Upper lobe of right lung (tissue), 1 donor: ENCODE data around the gene KRT33B. TPM values are rescaled to one million over a fixed set of nuclear protein-coding genes. Genes with fewer than 3 reads are reported as not detected.

Experiments
- ATAC-seq: fragments of 200-7000 bp; cut with Tn5 transposase; one replicate; pipeline ENCODE4 v1.9.1; 2020; ENCODE audit warnings: mild to moderate bottlenecking, moderate library complexity
- DNase-seq: peaks from one replicate; pipeline ENCODE4 v3.0.0-alpha.2; 2020
- H3K27ac ChIP-seq: fragments of 200-600 bp; one replicate; pipeline ENCODE4 v1.8.0; 2022
- H3K27me3 ChIP-seq: fragments of 200-600 bp; one replicate; pipeline ENCODE4 v1.8.0; 2022; ENCODE audit warnings: mild to moderate bottlenecking
- H3K36me3 ChIP-seq: fragments of 200-600 bp; one replicate; pipeline ENCODE4 v1.8.0; 2022
- H3K4me1 ChIP-seq: fragments of 200-600 bp; one replicate; pipeline ENCODE4 v1.8.0; 2022
- H3K4me3 ChIP-seq: fragments of 200-600 bp; one replicate; pipeline ENCODE4 v1.8.0; 2022; ENCODE audit warnings: mild to moderate bottlenecking
- H3K9me3 ChIP-seq: fragments of 200-600 bp; one replicate; pipeline ENCODE4 v1.8.0; 2022
- intact Hi-C: fragments of 100-400 bp; cut with DNase I; formaldehyde crosslinking; loops from one replicate; pipeline ENCODE4 v1.11.0; 2022
- total RNA-seq: library from RNA; stranded (reverse); fragmentation: NEBNext Ultra II Directional; extraction: Animal tissue kit (Norgen Biotek cat#: 25700); gene quantifications from one replicate; pipeline ENCODE4 v1.2.1, GENCODE V29; 2021
- TF ChIP-seq, protein P1 (sequence below): fragments of 200-600 bp; IDR thresholded peaks from one replicate; pipeline ENCODE4 v1.8.0; 2022; ENCODE audit warnings: antibody characterized with exemption
- donor health status: DM: no; HTN: yes; CAD: no; lungs with severe emphysema.

KRT33B gene
- total RNA-seq, 1 donor from 2014 or later, result not detected

- intact Hi-C loops, result no loop called here
- H3K4me1 ChIP-seq, result no peaks in the 10 kb centered on the region
- DNase-seq (no peak), ATAC-seq (no peak)
- no peaks in the 10 kb centered on the region for H3K36me3 ChIP-seq
- no peak overlapping the region for H3K27ac ChIP-seq
- H3K9me3 ChIP-seq, result no peaks in the 10 kb centered on the region
- no peaks in the 10 kb centered on the region for H3K27me3 ChIP-seq
- TF ChIP-seq, protein P1, sequence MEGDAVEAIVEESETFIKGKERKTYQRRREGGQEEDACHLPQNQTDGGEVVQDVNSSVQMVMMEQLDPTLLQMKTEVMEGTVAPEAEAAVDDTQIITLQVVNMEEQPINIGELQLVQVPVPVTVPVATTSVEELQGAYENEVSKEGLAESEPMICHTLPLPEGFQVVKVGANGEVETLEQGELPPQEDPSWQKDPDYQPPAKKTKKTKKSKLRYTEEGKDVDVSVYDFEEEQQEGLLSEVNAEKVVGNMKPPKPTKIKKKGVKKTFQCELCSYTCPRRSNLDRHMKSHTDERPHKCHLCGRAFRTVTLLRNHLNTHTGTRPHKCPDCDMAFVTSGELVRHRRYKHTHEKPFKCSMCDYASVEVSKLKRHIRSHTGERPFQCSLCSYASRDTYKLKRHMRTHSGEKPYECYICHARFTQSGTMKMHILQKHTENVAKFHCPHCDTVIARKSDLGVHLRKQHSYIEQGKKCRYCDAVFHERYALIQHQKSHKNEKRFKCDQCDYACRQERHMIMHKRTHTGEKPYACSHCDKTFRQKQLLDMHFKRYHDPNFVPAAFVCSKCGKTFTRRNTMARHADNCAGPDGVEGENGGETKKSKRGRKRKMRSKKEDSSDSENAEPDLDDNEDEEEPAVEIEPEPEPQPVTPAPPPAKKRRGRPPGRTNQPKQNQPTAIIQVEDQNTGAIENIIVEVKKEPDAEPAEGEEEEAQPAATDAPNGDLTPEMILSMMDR, result no peak
- H3K4me3 ChIP-seq, result no peak overlapping the region
These were observed 37.6 kb upstream of the KRT33B start for GRCh38 chr17:41407226-41407625.

GRCh38 chr17:41406205-41406604, 36.6 kb upstream of the KRT33B start:
- TF ChIP-seq, protein P1, result no peak
- Histone ChIP-seq H3K9me3 (no peaks in the 10 kb centered on the region), H3K4me1 (no peaks in the 10 kb centered on the region), H3K27me3 (no peaks in the 10 kb centered on the region), H3K4me3 (no peak overlapping the region), H3K27ac (no peak overlapping the region), H3K36me3 (no peaks in the 10 kb centered on the region)
- DNase-seq, result no peak
- ATAC-seq, result peak; percentile 55
- intact Hi-C loops, result no loop called here

DNA sequence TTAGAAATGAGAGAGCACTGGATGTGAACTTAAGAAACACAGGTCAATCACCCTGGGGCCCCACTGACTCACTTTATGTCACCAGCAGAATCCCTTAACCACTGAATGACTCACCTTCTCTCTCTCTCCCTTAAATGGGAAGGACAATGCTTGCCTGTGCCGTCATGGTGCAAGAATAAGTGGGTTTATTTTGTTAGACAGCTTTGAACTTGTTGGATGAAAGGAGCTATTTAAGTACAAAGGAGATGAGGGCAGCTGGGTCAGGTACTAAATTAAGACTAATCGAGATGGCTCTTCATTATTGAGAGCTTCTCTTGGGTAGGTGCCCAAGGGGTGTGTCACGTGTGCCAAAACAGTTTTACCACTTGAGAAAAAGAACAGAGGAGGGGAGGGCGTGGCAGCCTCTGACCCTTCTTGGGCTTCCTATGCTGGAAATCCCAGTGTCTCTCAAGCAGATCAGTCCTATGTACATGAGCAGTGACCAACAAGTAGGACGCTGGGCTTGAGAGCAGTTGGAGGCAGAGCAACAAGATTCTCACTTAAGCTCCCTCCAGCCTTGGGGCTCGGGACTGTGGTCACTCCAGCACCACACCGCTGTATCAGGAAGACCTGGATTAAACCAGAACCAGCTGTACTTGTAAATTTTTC, 34.5 kb upstream of the KRT33B start:
- Histone ChIP-seq H3K4me3 (no peak overlapping the region), H3K9me3 (no peaks in the 10 kb centered on the region), H3K27me3 (no peaks in the 10 kb centered on the region), H3K27ac (no peak overlapping the region), H3K36me3 (no peaks in the 10 kb centered on the region), H3K4me1 (no peaks in the 10 kb centered on the region)
- intact Hi-C loops, result no loop called here
- ATAC-seq, result peak; percentile 33
- DNase-seq, result no peak
- TF ChIP-seq, protein P1, result no peak

GRCh38 chr17:41403404-41404023, 33.9 kb upstream of the KRT33B start:
- DNase-seq, result no peak
- no peaks in the 10 kb centered on the region for H3K4me1 ChIP-seq
- H3K36me3 ChIP-seq, result no peaks in the 10 kb centered on the region
- H3K27ac ChIP-seq, result no peak overlapping the region
- H3K9me3 ChIP-seq, result no peaks in the 10 kb centered on the region
- no peaks in the 10 kb centered on the region for H3K27me3 ChIP-seq
- no peak for ATAC-seq
- H3K4me3 ChIP-seq, result no peak overlapping the region
- intact Hi-C loops, result no loop called here
- TF ChIP-seq, protein P1, result no peak

- intact Hi-C loops, result no loop called here
- DNase-seq, result no peak
- TF ChIP-seq, protein P1, result no peak
- Histone ChIP-seq H3K4me3 (no peak overlapping the region), H3K9me3 (no peaks in the 10 kb centered on the region), H3K27ac (no peak overlapping the region), H3K36me3 (no peaks in the 10 kb centered on the region), H3K27me3 (no peaks in the 10 kb centered on the region), H3K4me1 (no peaks in the 10 kb centered on the region)
- ATAC-seq, result no peak
These were observed 32.5 kb upstream of the KRT33B start for GRCh38 chr17:41402161-41402560.
